ENCODE measurements around the gene G6PC3. TPM values are rescaled to one million over a fixed set of nuclear protein-coding genes. Genes with fewer than 3 reads are reported as not detected.
"Not testable (repeated sequence)": the region's sequence is repeated elsewhere in the genome, so short reads cannot be mapped to it uniquely, and the experiment has no call there.

G6PC3 gene
- total RNA-seq, 4 donors from 2014 or later: 24.9 to 68.7 (median 36.2) TPM

- H3K27ac ChIP-seq: no peak overlapping the region
- H3K9me3 ChIP-seq: no peaks in the 10 kb centered on the region
- DNase-seq (ENCODE audit: low spot score in 2 of 2): no peak
- peaks cover 0 to 52% (median 0%) of the 10 kb centered on the region in 3 donors for H3K36me3 ChIP-seq
- TF ChIP-seq POLR2A (IDR thresholded peaks at IDR 0.05) (no peak), CTCF (IDR thresholded peaks at IDR 0.05) (no peak), EP300 (IDR thresholded peaks at IDR 0.05) (no peak)
- 77 to 79% methylated on average over 4 of the region's 4 CpGs for WGBS, 2 donors
- no peaks in the 10 kb centered on the region for H3K27me3 ChIP-seq
- no peaks in the 10 kb centered on the region for H3K4me1 ChIP-seq
- H3K4me3 ChIP-seq: no peak overlapping the region
These were observed 45.7 kb upstream of the G6PC3 start for GRCh38 chr17:44024853-44025252.

GRCh38 chr17:44029736-44030135 lies 40.8 kb upstream of the G6PC3 start:
- peaks cover 0 to 60% (median 5%) of the 10 kb centered on the region in 3 donors for H3K36me3 ChIP-seq
- WGBS, 2 donors: 77 to 79% methylated on average over 5 of the region's 5 CpGs
- TF ChIP-seq EP300 (IDR thresholded peaks at IDR 0.05) (no peak), CTCF (IDR thresholded peaks at IDR 0.05) (no peak), POLR2A (IDR thresholded peaks at IDR 0.05) (no peak)

GRCh38 chr17:44030482-44030881 lies 40.1 kb upstream of the G6PC3 start:
- peaks cover 0 to 56% (median 5%) of the 10 kb centered on the region in 3 donors for H3K36me3 ChIP-seq
- TF ChIP-seq POLR2A (IDR thresholded peaks at IDR 0.05): no peak
- TF ChIP-seq EP300 (IDR thresholded peaks at IDR 0.05): no peak
- no peak for TF ChIP-seq CTCF (IDR thresholded peaks at IDR 0.05)
- H3K4me3 ChIP-seq: no peak overlapping the region
- DNase-seq (ENCODE audit: low spot score in 2 of 2): no peak
- H3K4me1 ChIP-seq: no peaks in the 10 kb centered on the region
- no peaks in the 10 kb centered on the region for H3K27me3 ChIP-seq
- WGBS, 2 donors: 91 to 96% methylated on average over 3 of the region's 3 CpGs
- no peak overlapping the region for H3K27ac ChIP-seq
- H3K9me3 ChIP-seq: no peaks in the 10 kb centered on the region

More at GRCh38 chr17:44029736-44030135, 40.8 kb upstream of the G6PC3 start:
- Histone ChIP-seq H3K9me3 (no peaks in the 10 kb centered on the region), H3K4me1 (no peaks in the 10 kb centered on the region), H3K4me3 (no peak overlapping the region), H3K27ac (no peak overlapping the region), H3K27me3 (no peaks in the 10 kb centered on the region)
- DNase-seq (ENCODE audit: low spot score in 2 of 2): no peak

GRCh38 chr17:44033861-44034408 lies 36.6 kb upstream of the G6PC3 start:
- H3K4me1 ChIP-seq: no peaks in the 10 kb centered on the region
- TF ChIP-seq EP300 (IDR thresholded peaks at IDR 0.05) (no peak), CTCF (IDR thresholded peaks at IDR 0.05) (no peak), POLR2A (IDR thresholded peaks at IDR 0.05) (no peak)
- WGBS, 2 donors: 76 to 78% methylated on average over 3 of the region's 3 CpGs
- H3K27ac ChIP-seq: no peak overlapping the region
- no peaks in the 10 kb centered on the region for H3K27me3 ChIP-seq
- H3K9me3 ChIP-seq: no peaks in the 10 kb centered on the region
- peaks cover 6 to 70% (median 19%) of the 10 kb centered on the region in 3 donors for H3K36me3 ChIP-seq
- H3K4me3 ChIP-seq: no peak overlapping the region
- no peak for DNase-seq (ENCODE audit: low spot score in 2 of 2)

- peaks cover 6 to 68% (median 19%) of the 10 kb centered on the region in 3 donors for H3K36me3 ChIP-seq
- DNase-seq (ENCODE audit: low spot score in 2 of 2); H3K9me3 ChIP-seq; H3K4me1 ChIP-seq; H3K27ac ChIP-seq; H3K4me3 ChIP-seq; H3K27me3 ChIP-seq: not testable (repeated sequence)
- no CpG with 5 or more reads among the region's 3 CpGs for WGBS, 2 donors
These were observed 35.8 kb upstream of the G6PC3 start for GRCh38 chr17:44034688-44035087.

Data from tibial nerve (tissue), 4 donors.